ES-I3 (cell line): ENCODE measurements around the gene IRF7.
"Not testable (repeated sequence)": the region's sequence is repeated elsewhere in the genome, so short reads cannot be mapped to it uniquely, and the experiment has no call there.

Experiments used
- H3K36me3 ChIP-seq: 2 replicates; pipeline ENCODE4 v1.6.1; 2013; ENCODE audit warnings: mild to moderate bottlenecking, low read length, control low read depth, moderate library complexity; ENCODE audit not compliant: insufficient read depth
- H3K4me1 ChIP-seq: 2 replicates; pipeline ENCODE4 v1.6.1; 2013; ENCODE audit warnings: mild to moderate bottlenecking, control low read depth, low read length; ENCODE audit not compliant: insufficient read depth
- H3K9ac ChIP-seq: 2 replicates; pipeline ENCODE4 v1.6.1; 2013; ENCODE audit warnings: low read depth, mild to moderate bottlenecking, low read length, moderate library complexity
- H3K9me3 ChIP-seq: 2 replicates; pipeline ENCODE4 v1.6.1; 2013; ENCODE audit warnings: mild to moderate bottlenecking, low read length, moderate library complexity; ENCODE audit not compliant: control insufficient read depth, insufficient read depth

Gene IRF7

GRCh38 chr11:647672-648158 is 32.0 kb upstream of the IRF7 start:
- not testable (repeated sequence) for H3K36me3 ChIP-seq, H3K4me1 ChIP-seq, H3K9ac ChIP-seq, H3K9me3 ChIP-seq

DNA sequence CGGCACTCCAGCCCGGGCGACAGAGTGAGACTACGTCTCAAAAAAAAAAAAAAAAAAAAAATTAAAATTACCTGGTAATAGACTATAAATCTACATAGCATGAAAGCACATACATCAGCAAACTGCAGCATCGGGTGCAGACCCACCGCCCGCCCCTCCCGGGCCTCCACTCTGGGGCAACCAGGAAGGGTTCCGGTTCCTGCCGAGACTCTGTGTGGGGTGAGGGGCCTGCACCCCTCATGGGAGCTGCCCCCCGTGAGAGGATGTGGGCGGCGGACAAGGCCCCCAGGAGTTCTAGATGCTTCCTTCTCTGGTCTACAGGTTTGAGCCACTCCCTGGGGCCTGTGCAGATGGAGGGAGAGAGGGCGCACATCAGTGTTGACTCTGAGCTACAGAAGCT is 30.5 kb upstream of the IRF7 start:
- H3K9me3 ChIP-seq = no peaks in the 10 kb centered on the region
- no peak overlapping the region for H3K9ac ChIP-seq
- no peaks in the 10 kb centered on the region for H3K36me3 ChIP-seq
- no peaks in the 10 kb centered on the region; the same call in 1 of the 2 replicates for H3K4me1 ChIP-seq

DNA sequence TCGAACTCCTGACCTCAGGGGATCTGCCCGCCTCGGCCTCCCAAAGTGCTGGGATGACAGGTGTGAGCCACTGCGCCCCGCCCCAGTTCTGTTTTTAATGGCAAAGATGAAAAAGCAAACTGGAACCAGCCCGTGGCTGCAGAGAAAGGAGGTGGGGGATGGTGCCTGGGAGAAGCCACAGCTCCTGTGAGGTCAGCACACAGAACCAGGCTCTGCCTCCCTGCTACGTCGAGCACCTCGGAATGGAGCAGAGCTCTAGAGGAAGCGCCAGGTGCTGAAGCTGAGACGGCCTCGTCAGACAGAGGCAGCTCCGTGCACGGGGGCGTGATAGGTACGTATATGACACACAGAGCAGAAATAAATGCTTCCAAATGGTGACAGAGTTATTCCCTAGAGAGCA is 29.8 kb upstream of the IRF7 start:
- Histone ChIP-seq H3K9me3 (no peaks in the 10 kb centered on the region), H3K36me3 (no peaks in the 10 kb centered on the region), H3K4me1 (peaks cover 5% of the 10 kb centered on the region; the same call in 1 of the 2 replicates), H3K9ac (no peak overlapping the region)

DNA sequence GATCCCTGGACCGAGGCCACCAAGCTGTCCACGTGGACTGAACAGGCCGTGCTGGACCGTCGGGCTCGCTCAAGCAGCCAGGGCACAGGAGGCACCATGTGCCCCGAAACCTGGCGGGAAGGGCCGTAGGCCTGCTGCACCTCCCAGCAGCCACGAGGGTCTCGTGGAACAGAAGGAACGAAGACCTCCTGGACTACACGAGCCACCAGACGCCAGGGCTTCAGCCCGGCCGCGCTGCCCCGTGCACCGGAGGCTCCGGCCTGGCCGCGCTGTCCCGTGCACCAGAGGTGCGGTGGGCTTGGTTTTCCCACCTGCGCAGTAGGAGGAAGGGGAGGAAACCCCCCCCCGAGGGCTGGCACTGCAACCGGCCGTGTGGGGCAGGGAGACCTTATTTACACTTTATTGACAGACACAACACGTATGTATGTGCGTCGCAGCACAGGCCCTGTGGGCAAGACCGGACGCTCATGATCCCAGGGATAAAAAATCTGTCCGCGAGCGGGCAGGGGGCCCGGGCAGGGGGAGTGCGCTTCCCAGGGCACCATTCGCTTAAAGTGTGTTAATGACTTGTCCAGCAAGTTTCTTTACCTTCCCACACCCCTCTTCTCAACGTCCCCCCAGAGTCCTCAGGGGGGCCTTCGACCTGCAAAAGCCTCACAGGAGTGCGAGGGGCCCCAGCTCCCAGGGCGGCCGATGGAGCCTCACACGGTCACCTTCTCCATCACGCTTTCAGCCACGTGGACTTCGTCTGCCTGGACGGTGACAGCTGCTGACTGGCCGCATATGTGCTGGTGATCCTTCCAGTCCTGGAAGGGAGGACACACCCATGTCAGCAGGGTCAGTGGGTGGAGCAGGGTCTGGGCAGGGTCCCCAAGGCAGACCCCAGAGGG is 28.3 kb upstream of the IRF7 start:
- Histone ChIP-seq H3K9me3 (no peaks in the 10 kb centered on the region), H3K9ac (no peak overlapping the region), H3K4me1 (peaks cover 6% of the 10 kb centered on the region; the same call in 1 of the 2 replicates), H3K36me3 (no peaks in the 10 kb centered on the region)

DNA sequence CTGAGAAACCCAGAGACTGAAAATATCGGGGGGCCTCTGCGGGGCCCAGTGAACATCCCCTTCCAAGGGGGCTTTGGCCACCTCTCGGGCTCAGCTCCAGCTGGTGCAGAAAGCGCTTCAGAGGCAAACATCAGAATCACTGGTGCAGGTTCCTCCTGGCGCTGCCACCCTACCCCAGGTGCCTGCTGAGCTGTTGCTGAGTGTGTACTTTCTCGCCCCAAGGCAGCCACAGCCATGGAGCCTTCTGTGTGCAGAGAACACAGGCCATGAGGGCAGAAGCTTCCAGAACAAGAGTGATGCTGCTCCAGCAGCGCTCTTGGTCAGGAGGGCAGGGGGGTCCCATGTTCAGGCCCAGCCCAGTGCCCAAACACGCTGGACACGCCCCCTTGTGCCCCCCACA is 27.6 kb upstream of the IRF7 start:
- Histone ChIP-seq H3K9ac (no peak overlapping the region), H3K4me1 (peaks cover 6% of the 10 kb centered on the region; the same call in 1 of the 2 replicates), H3K36me3 (no peaks in the 10 kb centered on the region), H3K9me3 (no peaks in the 10 kb centered on the region)

DNA sequence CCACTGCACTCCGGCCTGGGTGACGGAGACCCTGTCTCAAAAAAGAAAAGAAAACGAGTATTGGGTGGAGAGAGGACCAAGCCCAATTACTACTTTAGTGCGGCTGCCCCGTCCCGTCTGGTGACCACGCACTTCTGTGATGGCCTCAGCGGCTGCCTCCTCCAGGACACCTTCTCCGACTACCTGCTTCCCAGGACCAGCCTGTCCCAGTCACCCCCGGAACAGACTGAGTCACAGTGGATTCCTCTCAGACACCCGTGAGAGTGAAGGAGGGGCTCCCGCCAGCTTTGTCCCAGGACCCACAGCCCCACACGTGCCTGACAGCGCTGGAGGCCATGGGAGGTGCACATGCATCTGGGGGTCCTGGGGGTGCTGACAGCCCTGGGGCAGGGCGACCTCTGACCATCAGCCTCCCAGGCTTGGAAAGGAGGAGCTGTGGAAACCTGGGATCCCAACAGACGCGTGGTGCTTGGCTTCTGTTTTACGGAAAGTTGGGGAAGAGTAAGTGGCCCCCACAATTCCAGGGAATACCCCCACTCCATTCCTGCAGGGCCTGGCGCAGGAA is 26.1 kb upstream of the IRF7 start:
- peaks cover 6% of the 10 kb centered on the region; the same call in 1 of the 2 replicates for H3K4me1 ChIP-seq
- no peak overlapping the region for H3K9ac ChIP-seq
- H3K36me3 ChIP-seq = no peaks in the 10 kb centered on the region
- H3K9me3 ChIP-seq = no peaks in the 10 kb centered on the region

- no peaks in the 10 kb centered on the region for H3K36me3 ChIP-seq
- no peaks in the 10 kb centered on the region for H3K9me3 ChIP-seq
- H3K4me1 ChIP-seq = peaks cover 6% of the 10 kb centered on the region; the same call in 1 of the 2 replicates
- no peak overlapping the region for H3K9ac ChIP-seq
These were observed 24.4 kb upstream of the IRF7 start for GRCh38 chr11:640021-640706.

- Histone ChIP-seq H3K9ac (peak overlapping the region; percentile 35), H3K36me3 (no peaks in the 10 kb centered on the region), H3K4me1 (peaks cover 6% of the 10 kb centered on the region; the same call in 1 of the 2 replicates), H3K9me3 (no peaks in the 10 kb centered on the region)
These were observed 23.7 kb upstream of the IRF7 start for GRCh38 chr11:639332-639955.

GRCh38 chr11:638631-639331 is 23.0 kb upstream of the IRF7 start:
- Histone ChIP-seq H3K36me3 (no peaks in the 10 kb centered on the region), H3K4me1 (peaks cover 6% of the 10 kb centered on the region; the same call in 1 of the 2 replicates), H3K9me3 (no peaks in the 10 kb centered on the region), H3K9ac (peak overlapping the region; percentile 35)

- Histone ChIP-seq H3K9me3 (no peaks in the 10 kb centered on the region), H3K36me3 (no peaks in the 10 kb centered on the region), H3K9ac (peak overlapping the region; percentile 35; the same call in 1 of the 2 replicates), H3K4me1 (peaks cover 6% of the 10 kb centered on the region; the same call in 1 of the 2 replicates)
These were observed 22.1 kb upstream of the IRF7 start for GRCh38 chr11:637593-638521.

DNA sequence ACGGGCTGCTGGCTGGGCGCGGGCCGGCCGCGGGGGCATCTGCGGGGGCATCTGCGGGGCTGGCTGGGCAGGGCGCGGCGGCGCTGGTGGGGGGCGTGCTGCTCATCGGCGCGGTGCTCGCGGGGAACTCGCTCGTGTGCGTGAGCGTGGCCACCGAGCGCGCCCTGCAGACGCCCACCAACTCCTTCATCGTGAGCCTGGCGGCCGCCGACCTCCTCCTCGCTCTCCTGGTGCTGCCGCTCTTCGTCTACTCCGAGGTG is 21.5 kb upstream of the IRF7 start:
- Histone ChIP-seq H3K9ac (peak overlapping the region; percentile 32; the same call in 1 of the 2 replicates), H3K36me3 (no peaks in the 10 kb centered on the region), H3K4me1 (peaks cover 6% of the 10 kb centered on the region; the same call in 1 of the 2 replicates), H3K9me3 (no peaks in the 10 kb centered on the region)

DNA sequence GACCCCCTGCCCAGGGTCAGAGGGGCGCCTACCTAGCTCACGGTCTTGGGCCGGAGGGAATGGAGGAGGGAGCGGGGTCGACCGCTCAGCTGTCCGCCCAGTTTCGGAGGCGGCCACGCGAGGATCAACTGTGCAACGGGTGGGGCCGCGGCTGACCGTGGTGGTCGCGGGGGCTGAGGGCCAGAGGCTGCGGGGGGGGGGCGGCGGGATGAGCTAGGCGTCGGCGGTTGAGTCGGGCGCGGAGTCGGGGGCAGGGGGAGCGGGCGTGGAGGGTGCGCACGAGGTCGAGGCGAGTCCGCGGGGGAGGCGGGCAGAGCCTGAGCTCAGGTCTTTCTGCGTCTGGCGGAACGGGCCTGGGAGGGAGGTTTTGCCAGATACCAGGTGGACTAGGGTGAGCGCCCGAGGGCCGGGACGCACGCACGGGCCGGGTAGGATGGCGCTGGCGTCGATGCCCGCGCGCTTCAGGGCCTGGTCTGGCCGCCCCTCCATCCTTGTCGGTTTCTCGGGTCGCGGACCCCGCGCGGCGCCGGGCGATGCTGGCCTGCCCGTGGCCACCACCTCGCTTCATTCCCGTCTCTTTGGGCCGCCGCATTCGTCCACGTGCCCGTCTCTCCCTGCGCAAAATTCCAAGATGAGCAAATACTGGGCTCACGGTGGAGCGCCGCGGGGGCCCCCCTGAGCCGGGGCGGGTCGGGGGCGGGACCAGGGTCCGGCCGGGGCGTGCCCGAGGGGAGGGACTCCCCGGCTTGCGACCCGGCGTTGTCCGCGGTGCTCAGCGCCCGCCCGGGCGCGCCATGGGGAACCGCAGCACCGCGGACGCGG is 21.0 kb upstream of the IRF7 start, which contains the start of gene DRD4:
Gene DRD4 (plus strand): TSS at position 759 of the 822 bp plus-strand sequence. CDS start 36 bp downstream, at position 795.
- Histone ChIP-seq H3K9ac (peak within 1 kb of the TSS; percentile 42; the same call in 1 of the 2 replicates), H3K9me3 (no peaks in the 10 kb centered on the region), H3K36me3 (no peaks in the 10 kb centered on the region), H3K4me1 (peaks cover 6% of the 10 kb centered on the region; the same call in 1 of the 2 replicates)
